AG04450 (cell line): ENCODE data around the gene NPRL2. TPM values are rescaled to one million over a fixed set of nuclear protein-coding genes. Genes with fewer than 3 reads are reported as not detected.

Source experiments
- CTCF ChIA-PET: fragments of 300-600, 350-600 bp; formaldehyde crosslinking; extraction: SDS; loops from one replicate; lab custom pipeline; 2022; ENCODE audit warnings: antibody characterized with exemption, inconsistent platforms; lab: Charles Lee
- POLR2A ChIA-PET: fragments of 350-600 bp; formaldehyde crosslinking; extraction: SDS; loops from one replicate; lab custom pipeline; 2021; ENCODE audit warnings: antibody characterized with exemption, inconsistent platforms; lab: Yijun Ruan, JAX
- DNase-seq: peaks from one replicate; pipeline ENCODE4 v3.0.0-alpha.2; 2011; ENCODE audit warnings: low read depth, low spot score
- H3K27ac ChIP-seq: one replicate; pipeline ENCODE4 v1.5.1; 2012; ENCODE audit warnings: low read depth, low read length, control low read depth
- H3K27me3 ChIP-seq: one replicate; pipeline ENCODE4 v1.6.0; 2012; ENCODE audit warnings: low read length; ENCODE audit not compliant: control insufficient read depth, insufficient read depth
- H3K4me3 ChIP-seq: 2 replicates; pipeline ENCODE4 v1.5.1; 2011; ENCODE audit warnings: mild to moderate bottlenecking, low read depth, low read length, control low read depth
- H3K9me3 ChIP-seq: 2 replicates; pipeline ENCODE4 v1.5.1; 2012; ENCODE audit warnings: low read length; ENCODE audit not compliant: control insufficient read depth, insufficient read depth
- CTCF ChIP-seq: IDR thresholded peaks from 2 replicates; pipeline ENCODE4 v1.5.1; 2011; ENCODE audit warnings: low read depth, low read length, control low read depth, inconsistent platforms
- polyA plus RNA-seq: library from polyadenylated mRNA; depleted of rRNA; stranded (reverse); fragments of >200 nt; gene quantifications from 2 replicates; pipeline ENCODE4 v1.2.3, GENCODE V29; 2011

NPRL2 gene
- polyA plus RNA-seq, 1 experiment, result 25.6 TPM

DNA sequence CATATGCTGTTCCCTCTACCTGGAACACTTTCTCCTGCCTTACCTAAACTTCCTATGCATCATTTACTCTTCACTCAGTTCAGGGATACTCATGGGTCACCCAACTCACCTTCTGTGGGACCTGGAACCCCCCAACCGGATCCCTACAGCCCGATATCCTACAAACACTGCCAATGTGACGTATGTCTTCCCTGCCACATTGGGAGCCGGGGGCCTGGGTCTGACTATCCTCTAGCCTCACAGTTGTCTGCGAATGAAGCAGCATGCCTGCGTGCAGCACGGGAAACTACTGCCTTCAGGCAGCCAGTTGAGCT, 405 bp downstream of the NPRL2 start:
- peak overlapping the region; percentile 97 for H3K4me3 ChIP-seq
- no peak overlapping the region for H3K27ac ChIP-seq
- ChIA-PET POLR2A (interaction anchor here (0.8 to 1.8 kb wide), 6 partner anchors 9 to 219 kb away, joined by 3 to 11 read pairs (median 5); partner anchors contain the start of genes HYAL3, NAA80, RASSF1 and TMEM115), CTCF (interaction anchor here (1.0 to 6.7 kb wide), 4 partner anchors 193 to 264 kb away, joined by 3 to 76 read pairs (median 29); no protein-coding TSS in a partner anchor)
- no peaks in the 10 kb centered on the region for H3K27me3 ChIP-seq
- no peak for DNase-seq
- TF ChIP-seq CTCF, result no peak
- no peaks in the 10 kb centered on the region for H3K9me3 ChIP-seq

DNA sequence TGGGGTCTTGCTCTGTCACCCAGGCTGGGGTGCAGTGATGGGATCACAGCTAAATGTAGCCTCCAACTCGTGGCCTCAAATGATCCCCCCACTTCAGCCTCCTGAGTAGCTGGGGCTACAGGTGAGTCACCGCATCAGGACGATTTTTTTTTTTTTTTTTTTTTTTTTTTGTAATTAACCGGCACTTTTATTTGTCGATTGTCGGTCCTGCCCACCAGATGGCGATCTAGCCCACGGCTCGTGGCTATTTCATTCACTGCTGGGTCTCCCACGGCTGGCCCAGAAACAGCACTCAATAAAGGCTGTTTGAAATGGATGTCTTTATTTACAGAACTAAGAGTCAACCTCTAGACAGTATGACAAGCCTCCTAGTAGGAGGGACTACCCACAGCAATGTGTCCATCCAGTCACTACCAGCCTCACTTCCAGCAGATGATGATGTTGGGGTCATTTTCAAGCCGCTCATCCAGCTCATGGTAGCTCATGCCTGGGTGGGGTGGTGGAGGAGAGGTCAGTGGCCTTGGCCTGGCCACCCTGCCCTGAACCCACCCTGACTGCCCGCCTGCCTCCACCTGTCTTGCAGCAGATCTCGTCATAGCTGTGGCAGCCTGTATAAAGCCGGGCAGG, 3.3 kb downstream of the NPRL2 start:
- CTCF ChIA-PET, result interaction anchor here (0.6 to 6.7 kb wide), 17 partner anchors 10 to 251 kb away, joined by 3 to 76 read pairs (median 6); partner anchors contain the start of genes HEMK1 and TUSC2
- no peak for DNase-seq
- H3K9me3 ChIP-seq, result no peaks in the 10 kb centered on the region
- peak; percentile 70 for TF ChIP-seq CTCF
- H3K27me3 ChIP-seq, result no peaks in the 10 kb centered on the region
- H3K27ac ChIP-seq, result peak overlapping the region; percentile 39
- H3K4me3 ChIP-seq, result no peak overlapping the region
- POLR2A ChIA-PET, result interaction anchor here (0.7 to 0.9 kb wide), 2 partner anchors 10 to 12 kb away, joined by 3 to 5 read pairs; no protein-coding TSS in a partner anchor

DNA sequence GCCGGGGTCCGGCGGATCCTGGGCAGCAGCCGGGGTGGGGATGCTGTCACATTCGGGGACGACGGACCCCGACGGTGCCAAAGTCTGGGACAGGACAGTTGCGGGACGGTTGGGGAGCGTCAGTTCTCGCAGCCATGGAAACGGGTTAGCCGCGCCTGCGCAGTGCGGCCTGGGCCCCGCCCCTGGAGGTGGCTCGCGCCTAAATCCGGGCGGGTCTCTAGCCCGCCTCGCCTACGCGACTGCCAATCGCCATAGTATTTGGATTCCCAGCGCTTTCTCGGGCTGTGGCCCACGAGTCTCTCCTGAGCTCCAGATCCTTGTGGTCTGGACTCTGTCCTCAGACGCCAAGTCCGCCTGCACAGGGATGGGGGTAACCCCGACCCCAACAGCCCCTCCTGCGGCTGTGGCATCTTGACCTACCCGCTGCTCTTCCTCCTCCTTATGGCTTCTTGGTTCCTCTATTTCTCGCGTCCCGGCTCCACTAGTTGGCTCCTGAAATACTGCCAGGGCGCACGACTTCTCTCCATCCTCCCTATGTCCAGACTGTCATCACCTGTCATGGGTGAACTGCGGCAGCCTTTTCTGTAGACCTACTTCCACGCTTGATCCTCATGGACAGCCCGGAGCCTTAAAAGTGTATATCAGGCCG, 4.9 kb downstream of the NPRL2 start, which contains the start of gene ZMYND10:
TSS of gene ZMYND10 (minus strand) at position 147 of the 649 bp plus-strand sequence. CDS start 153 bp downstream, outside the sequence.
- Histone ChIP-seq H3K4me3 (peak within 1 kb of the TSS; percentile 60), H3K9me3 (no peaks in the 10 kb centered on the region), H3K27ac (no peak within 1 kb of the TSS), H3K27me3 (no peaks in the 10 kb centered on the region)
- ChIA-PET CTCF (interaction anchor here (6.6 to 6.7 kb wide), 2 partner anchors 197 to 204 kb away, joined by 53 to 76 read pairs; no protein-coding TSS in a partner anchor), POLR2A (interaction anchor here (0.7 kb wide), 1 partner anchor 11 kb away, joined by 4 read pairs; no protein-coding TSS in a partner anchor)
- TF ChIP-seq CTCF, result no peak
- no peak for DNase-seq

DNA sequence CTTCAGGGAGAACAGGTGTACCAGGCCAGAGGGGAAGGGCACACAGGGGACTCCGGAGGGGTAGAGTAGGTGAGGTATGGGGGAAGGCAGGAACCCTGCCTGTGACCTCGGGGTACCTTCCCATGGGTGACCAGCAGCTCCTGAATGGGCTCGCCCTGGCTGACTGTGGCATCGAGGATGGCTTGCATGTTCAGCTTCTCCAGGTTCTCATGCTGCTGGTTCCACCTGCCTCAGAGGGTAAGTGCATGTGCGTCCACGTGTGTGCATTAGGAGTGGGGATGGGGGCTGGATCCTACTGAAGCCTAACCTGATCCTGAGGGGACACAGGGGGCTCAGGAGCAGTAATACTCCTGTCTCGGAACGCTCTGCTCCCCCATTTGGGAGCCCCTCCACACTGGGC, 5.6 kb downstream of the NPRL2 start:
- ChIA-PET CTCF (interaction anchor here (6.6 to 6.7 kb wide), 2 partner anchors 198 to 205 kb away, joined by 53 to 76 read pairs; no protein-coding TSS in a partner anchor), POLR2A (interaction anchor here (0.7 kb wide), 1 partner anchor 11 kb away, joined by 4 read pairs; no protein-coding TSS in a partner anchor)
- no peak for DNase-seq
- no peak overlapping the region for H3K27ac ChIP-seq
- no peaks in the 10 kb centered on the region for H3K27me3 ChIP-seq
- TF ChIP-seq CTCF, result no peak
- H3K9me3 ChIP-seq, result no peaks in the 10 kb centered on the region
- peak overlapping the region; percentile 60 for H3K4me3 ChIP-seq
